Brain microvascular endothelial cell (primary cell): Measurements from ENCODE around the gene MYMK.

Source experiments
- DNase-seq: peaks from one replicate; pipeline ENCODE4 v3.0.0-alpha.2; 2020
- H3K27ac ChIP-seq: fragments of 250-450 bp; sonication (Bioruptor Pico); 2 replicates; pipeline ENCODE4 v1.5.1; 2020; ENCODE audit warnings: mild to moderate bottlenecking, moderate library complexity
- H3K27me3 ChIP-seq: fragments of 250-450 bp; sonication (Bioruptor Pico); replicated peaks from 2 replicates; pipeline ENCODE4 v1.5.1; 2020; ENCODE audit warnings: mild to moderate bottlenecking
- H3K36me3 ChIP-seq: fragments of 250-450 bp; sonication (Bioruptor Pico); replicated peaks from 2 replicates; pipeline ENCODE4 v1.5.1; 2020; ENCODE audit warnings: mild to moderate bottlenecking
- H3K4me3 ChIP-seq: 2 replicates; pipeline ENCODE4 v1.5.1; 2011; ENCODE audit warnings: low read depth, mild to moderate bottlenecking, control low read depth, low read length, moderate library complexity
- CTCF ChIP-seq: IDR thresholded peaks from 2 replicates; pipeline ENCODE4 v1.5.1; 2011; ENCODE audit warnings: low read depth, mild to moderate bottlenecking, moderate library complexity, low read length, control low read depth, inconsistent platforms; ENCODE audit errors: missing control alignments
- in situ Hi-C: cut with HindIII; loops from 2 replicates; pipeline ENCODE4 v1.10.0; 2017; ENCODE audit warnings: low sequenced_read_pairs, low pct_ligation_motif_present

Gene MYMK

GRCh38 chr9:133470427-133470924 is 54.3 kb downstream of the MYMK start:
- DNase-seq, result no peak
- no peak overlapping the region for H3K4me3 ChIP-seq
- H3K27ac ChIP-seq, result no peak overlapping the region
- no peak for TF ChIP-seq CTCF
- no peaks in the 10 kb centered on the region for H3K27me3 ChIP-seq
- in situ Hi-C loops, result no loop called here
- H3K36me3 ChIP-seq, result peaks cover 42% of the 10 kb centered on the region

GRCh38 chr9:133468777-133469421 is 55.9 kb downstream of the MYMK start:
- in situ Hi-C loops, result no loop called here
- no peak for DNase-seq
- Histone ChIP-seq H3K4me3 (no peak overlapping the region), H3K27ac (no peak overlapping the region), H3K36me3 (peaks cover 26% of the 10 kb centered on the region), H3K27me3 (no peaks in the 10 kb centered on the region)
- TF ChIP-seq CTCF, result no peak

GRCh38 chr9:133468374-133468773 is 56.4 kb downstream of the MYMK start:
- in situ Hi-C loops, result no loop called here
- H3K27ac ChIP-seq, result no peak overlapping the region
- no peaks in the 10 kb centered on the region for H3K27me3 ChIP-seq
- H3K4me3 ChIP-seq, result no peak overlapping the region
- H3K36me3 ChIP-seq, result peaks cover 21% of the 10 kb centered on the region
- no peak for TF ChIP-seq CTCF
- no peak for DNase-seq

GRCh38 chr9:133467101-133467500 is 57.7 kb downstream of the MYMK start:
- DNase-seq, result no peak
- H3K27me3 ChIP-seq, result no peaks in the 10 kb centered on the region
- TF ChIP-seq CTCF, result no peak
- no peak overlapping the region for H3K27ac ChIP-seq
- in situ Hi-C loops, result no loop called here
- H3K36me3 ChIP-seq, result peaks cover 8% of the 10 kb centered on the region
- H3K4me3 ChIP-seq, result no peak overlapping the region

- H3K36me3 ChIP-seq, result no peaks in the 10 kb centered on the region
- no peak for TF ChIP-seq CTCF
- no peak overlapping the region for H3K27ac ChIP-seq
- no peak overlapping the region for H3K4me3 ChIP-seq
- DNase-seq, result no peak
- in situ Hi-C loops, result no loop called here
- H3K27me3 ChIP-seq, result no peaks in the 10 kb centered on the region
These were observed 58.8 kb downstream of the MYMK start for GRCh38 chr9:133465984-133466383.

- DNase-seq, result no peak
- Histone ChIP-seq H3K4me3 (no peak overlapping the region), H3K27me3 (no peaks in the 10 kb centered on the region), H3K27ac (no peak overlapping the region), H3K36me3 (no peaks in the 10 kb centered on the region)
- no peak for TF ChIP-seq CTCF
- in situ Hi-C loops, result no loop called here
These were observed 60.1 kb downstream of the MYMK start for GRCh38 chr9:133464638-133465037.
